Ureter (tissue), 1 donor: ENCODE data around the gene TBC1D20. TPM values are rescaled to one million over a fixed set of nuclear protein-coding genes. Genes with fewer than 3 reads are reported as not detected.

Experiments
- DNase-seq: peaks from one replicate; pipeline ENCODE4 v3.0.0-alpha.2; 2020; ENCODE audit warnings: low spot score
- total RNA-seq: library from RNA; stranded (reverse); gene quantifications from one replicate; pipeline ENCODE4 v1.2.4, GENCODE V29; 2023
- donor health status: DM: yes; HTN: yes; CAD: no.

The TBC1D20 gene
- total RNA-seq, 1 donor from 2014 or later: 48.6 TPM

GRCh38 chr20:437787-438486 is 24.4 kb downstream of the TBC1D20 start:
- DNase-seq: no peak

DNA sequence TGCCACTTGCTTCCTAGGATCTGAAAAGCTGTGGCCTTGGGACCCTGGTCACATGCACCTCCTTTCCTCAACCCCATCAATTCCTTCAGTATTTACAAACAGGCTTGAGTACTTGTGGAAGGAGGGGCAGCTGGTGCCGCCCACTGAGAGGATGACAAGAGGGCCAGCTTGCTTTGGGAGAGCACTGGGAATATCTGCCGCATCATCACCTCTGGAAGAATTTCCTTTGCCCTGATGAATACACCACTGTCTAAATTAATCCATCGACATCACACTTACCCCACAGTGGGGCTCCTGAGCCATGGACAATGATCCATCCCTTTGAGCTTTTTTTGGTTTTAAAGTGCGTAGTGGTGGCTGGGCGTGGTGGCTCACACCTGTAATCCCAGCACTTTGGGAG is 25.9 kb downstream of the TBC1D20 start:
- DNase-seq: no peak

DNA sequence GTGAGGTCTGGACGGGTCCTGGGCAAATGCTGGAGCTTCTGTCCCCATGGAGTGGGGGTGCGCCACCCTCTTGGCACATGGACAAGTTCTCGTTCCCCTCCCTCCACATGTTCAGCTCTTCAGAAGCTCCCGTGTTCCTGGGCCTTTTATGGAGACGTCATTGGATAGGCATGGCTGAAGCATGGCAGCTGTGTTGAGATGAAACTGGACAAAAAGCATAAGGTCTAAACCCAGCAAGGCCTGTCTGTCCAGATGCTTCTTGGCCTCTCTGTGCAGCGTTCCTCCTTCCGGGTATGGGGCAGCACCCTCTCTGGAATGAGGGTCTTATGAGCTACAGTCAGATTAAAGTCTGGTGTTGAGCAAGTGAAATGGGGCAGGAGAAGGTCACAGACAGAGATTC is 26.8 kb downstream of the TBC1D20 start:
- no peak for DNase-seq

DNA sequence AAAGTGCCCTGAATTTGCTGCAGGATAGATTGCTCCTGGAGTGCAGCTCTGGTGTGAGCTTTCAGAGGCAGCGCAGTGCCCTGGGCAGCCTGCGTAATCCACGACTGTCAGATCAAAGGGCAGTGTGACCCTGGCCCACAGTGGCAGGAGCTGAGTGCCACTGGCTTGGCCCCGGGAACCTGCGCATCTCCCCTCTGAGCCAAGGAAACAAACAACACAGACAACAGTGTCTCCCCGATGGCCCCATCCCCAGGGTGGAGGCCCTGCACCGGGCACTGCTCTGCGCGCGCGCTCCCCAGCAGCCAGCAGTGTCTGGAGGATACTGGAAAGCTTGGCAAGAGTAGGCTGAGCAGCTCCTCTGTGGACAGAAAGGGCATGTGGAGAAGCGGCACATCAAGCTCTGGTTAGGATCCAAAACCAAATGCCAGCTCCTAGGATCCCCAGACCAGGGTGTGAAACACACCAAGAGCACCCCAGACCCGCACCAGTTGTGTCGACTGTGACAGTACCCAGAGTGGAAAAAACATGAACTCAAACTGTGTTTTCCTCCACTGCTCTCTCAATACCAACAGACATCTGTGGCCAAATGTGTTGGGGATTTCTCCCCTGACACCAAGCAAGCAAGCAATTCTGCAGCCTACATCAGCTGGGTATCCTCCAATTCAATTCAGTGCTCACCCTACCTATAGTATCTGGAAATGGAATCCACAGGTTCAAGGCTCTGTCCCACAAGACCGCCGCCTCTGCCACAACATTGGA is 27.5 kb downstream of the TBC1D20 start:
- DNase-seq: no peak

GRCh38 chr20:434221-434620 is 28.1 kb downstream of the TBC1D20 start:
- DNase-seq: no peak

- no peak for DNase-seq
Observed at GRCh38 chr20:433300-433975, 28.9 kb downstream of the TBC1D20 start.

- DNase-seq: no peak
Observed at GRCh38 chr20:432677-433299, 29.5 kb downstream of the TBC1D20 start.

DNA sequence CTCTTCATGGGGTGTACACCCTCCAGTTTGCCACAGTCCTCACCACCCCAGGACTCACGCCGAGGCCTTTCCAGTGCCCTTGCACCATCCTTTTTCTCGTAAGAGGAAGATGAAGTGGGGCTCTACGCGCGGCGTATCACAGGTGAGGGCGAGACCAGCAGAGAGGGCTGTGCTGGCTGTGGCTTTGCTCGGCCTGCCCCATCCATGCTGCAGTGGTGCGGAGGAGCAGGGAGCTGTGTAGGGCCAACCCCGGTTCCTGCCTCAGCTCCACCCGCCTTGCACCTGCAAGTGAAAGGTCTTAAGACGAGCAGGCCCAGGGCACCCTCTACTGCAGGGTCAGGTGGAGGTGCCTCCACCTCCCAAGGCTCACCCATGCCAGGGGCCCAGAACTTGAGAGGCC is 30.1 kb downstream of the TBC1D20 start:
- DNase-seq: no peak

DNA sequence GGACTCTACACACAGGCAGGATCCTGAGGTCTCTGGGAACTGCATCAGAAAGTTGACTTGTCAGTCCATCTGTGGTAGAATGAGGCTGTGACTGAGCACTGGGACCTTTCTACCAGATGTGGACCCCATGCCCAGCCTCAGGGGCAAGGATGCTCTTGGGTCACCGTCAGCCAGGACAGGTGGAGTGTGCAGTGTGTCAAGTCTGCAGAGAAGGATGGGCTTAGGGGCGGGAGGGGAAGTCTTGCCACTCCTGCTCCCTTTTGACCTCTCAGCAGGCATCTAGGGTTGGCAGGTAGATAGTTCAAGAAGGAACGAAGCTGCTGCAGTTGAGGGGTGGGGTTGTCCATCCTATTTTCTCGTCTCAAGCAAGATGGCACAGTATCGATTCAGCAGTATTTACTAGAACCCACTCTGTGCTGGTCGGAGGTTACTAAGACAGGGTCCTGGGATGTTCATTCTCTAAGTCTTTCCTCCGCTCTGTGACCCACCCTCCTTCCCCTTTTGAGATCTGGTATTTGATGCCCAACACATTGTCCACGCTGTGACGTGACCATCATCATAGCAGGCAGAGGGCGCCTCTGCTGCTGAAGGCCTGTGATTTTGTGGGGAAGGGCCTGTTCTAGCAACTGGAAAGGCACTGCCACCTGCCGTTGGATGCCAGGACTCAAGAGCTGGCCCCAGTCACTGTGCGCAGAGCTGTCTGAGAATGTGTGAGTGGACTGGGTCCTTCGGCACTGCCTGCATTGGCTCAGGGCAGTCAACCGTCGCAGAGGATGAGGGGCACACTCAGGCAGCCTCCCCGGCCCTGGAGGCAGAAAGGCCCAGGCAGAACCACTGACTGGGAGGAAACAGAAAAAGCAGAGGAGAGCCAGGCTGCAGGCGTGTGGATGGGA is 31.1 kb downstream of the TBC1D20 start:
- no peak for DNase-seq

DNA sequence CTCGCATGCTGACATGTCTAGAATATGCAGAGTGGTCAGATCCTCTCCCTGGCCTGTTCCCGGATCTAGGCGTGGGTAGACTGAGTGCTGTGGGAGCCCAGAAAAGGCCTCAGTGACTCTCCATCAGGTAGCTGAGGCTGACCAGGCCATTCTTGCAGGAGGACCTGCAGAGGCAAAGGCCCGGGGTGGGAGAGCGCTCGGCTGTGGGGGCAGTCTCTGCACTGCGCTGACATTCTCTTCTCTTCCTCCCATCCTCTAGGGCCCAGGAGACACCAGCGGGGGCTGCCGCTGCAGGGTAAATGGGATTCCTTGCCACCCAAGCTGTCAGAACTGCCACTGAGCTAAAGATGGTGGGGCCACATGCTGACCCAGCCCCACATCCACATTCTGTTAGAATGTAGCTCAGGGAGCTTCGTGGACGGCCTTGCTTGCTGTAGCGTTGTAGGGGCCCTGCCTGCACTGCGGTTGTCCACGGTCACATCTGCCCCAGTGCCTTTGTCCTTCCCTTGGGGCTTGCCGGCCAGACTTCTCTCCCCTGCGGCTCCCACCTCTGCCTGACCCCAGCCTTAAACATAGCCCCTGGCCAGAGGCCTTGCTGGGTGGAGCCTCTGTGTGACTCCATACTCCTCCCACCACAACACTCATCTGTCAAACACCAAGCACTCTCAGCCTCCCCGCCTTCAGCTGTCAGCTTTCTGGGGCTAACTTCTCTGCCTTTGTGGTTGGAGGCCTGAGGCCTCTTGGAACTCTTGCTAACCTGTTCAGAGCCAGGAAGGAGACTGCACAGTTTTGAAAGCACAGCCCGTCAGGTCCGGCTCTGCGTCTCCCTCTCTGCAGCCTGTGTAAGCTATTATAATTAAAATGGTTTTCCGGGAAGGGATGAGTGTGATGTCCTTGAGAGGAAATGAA is 32.0 kb downstream of the TBC1D20 start:
- DNase-seq: no peak

GRCh38 chr20:428658-429200 is 33.6 kb downstream of the TBC1D20 start:
- DNase-seq: no peak

DNA sequence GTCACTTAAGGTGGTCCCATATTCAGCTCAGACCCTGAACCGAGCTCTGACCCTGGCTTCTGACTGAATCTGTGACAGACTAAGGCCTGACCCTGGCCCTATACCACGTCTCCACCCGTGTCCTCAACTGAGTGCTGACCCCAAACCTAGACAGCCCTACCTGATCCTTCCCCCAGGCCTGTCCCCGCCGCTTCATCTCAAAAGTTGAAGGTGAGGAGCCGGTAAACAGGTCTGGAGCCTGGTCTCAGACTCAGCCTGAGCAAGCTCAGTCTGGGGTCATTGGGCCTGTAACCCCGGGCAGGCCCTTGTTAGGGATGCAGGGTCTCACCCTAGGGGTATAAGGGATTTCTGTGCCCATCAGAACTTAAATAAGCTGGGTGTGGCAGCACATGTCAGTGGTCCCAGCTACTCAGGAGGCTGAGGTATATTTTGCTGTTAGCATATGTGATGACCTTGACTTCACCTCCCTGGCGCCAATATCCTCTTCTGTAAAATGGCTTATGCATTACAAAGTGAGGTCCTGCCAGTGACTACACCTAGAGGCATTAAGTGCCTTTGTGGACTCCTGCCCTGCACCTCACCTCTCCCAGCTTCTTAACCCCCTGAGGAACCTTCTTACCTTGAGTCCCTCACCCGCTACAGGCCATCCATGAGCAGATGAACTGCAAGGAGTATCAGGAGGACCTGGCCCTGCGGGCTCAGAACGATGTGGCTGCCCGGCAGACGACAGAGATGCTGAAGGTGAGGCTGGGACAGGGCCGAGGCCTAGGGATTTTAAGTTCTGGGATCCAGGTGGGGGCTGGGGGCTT is 34.3 kb downstream of the TBC1D20 start:
- DNase-seq: no peak

DNA sequence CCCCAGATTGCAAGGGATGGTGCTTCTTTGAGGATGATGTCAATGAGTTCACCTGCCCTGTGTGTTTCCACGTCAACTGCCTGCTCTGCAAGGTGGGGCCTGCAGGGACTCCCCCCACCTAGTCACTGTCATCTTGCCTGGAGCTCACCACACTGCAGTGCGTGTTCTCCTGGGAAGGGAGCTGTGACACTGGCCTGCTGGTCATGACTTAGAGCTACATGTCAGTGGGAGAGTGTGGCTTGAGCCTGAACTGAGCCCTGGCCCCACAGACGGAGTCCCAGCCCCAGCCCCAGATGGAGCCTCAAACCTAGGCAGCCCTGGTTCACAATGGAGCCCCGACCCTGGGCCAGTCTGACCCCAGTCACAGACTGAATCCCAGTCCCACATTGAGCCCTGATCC is 34.9 kb downstream of the TBC1D20 start:
- no peak for DNase-seq

GRCh38 chr20:426566-426965 is 35.8 kb downstream of the TBC1D20 start:
- DNase-seq: no peak

DNA sequence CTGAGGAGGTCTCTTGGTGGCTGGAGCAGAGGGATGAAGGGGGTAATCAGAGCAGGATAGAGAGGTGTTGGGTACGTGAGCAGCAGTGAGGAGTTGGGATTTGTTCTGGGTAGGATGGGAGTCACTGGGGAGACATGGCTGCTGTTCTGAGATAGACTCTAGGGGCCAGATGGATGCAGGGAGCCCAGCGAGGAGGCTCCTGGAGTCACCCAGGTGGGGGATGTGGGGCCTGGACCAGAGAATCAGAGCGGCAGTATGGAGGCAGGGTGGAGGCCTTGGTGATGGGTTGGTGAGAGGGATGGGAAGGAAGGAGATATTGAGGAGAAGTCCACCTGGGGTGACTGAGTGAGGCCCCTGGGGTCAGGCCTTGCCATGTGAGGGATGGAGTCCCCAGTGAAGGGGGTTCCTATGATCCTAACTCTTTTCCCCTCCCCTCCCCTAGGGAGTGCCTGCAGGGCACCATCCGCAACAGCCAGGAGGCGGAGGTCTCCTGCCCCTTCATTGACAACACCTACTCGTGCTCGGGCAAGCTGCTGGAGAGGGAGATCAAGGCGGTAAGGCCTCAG is 40.6 kb downstream of the TBC1D20 start:
- no peak for DNase-seq

DNA sequence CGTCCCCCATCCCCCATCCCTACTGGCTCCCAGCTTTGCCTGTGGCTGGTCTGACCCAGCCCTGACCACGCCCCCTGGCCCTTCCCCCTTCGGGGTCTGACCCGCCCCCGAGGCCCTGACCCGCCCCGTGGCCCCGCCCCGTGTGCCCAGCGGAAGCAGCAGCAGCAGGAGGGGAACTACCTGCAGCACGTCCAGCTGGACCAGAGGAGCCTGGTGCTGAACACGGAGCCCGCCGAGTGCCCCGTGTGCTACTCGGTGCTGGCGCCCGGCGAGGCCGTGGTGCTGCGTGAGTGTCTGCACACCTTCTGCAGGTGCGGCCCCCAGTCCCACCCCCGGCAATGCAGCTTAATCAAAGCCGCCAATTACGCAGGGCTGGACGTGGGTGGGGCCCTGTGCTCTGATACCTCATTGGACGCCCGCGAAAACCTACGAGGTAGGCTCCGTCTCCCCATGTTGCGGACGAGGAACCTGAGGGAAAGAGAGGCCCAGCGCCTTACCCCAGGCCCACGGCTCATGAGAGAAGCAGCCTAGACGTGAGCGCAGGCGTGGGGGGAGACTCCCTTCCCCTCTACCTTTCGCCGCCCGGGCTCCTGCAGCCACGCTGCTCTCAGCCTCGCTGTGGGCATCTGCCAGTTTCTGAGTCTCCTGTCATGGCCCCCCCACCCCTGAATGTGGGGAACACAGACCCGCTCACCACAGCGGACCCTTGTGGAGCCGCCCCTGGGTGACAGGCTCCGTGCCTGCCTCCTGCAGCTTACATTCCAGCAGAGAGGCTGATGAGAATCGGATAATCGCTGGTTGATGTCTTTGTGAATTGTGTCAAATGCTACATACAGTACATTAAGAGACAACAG is 41.4 kb downstream of the TBC1D20 start:
- no peak for DNase-seq

- no peak for DNase-seq
Observed at GRCh38 chr20:420166-420620, 42.1 kb downstream of the TBC1D20 start.
